Measurements from ENCODE around the gene SPATA6. TPM values are rescaled to one million over a fixed set of nuclear protein-coding genes. Genes with fewer than 3 reads are reported as not detected.

The SPATA6 gene
- total and polyA plus RNA-seq, 2 of the 13 experiments (the other 11 are each of a cell fraction or from before 2014, with no cell fraction given) = 0.81 to 3.3 TPM

DNA sequence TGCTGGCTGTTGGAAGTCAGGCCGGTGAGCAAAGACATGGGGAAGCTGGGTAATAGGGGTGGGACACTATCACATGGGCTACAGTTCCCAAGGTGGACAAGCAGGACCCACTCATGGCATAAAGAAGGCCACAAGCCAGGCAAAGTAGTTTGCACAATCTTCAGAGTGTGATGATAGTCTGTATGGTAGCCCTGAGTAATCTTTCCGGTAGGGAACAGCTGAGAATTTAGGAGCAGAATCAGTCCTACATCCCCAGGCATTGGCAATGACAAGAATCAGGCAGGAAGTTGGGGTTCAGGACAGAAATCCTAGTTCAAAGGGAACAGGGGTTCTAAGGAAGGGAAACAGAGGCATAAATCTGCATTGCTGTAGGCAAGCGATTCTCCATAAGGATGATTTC is 23.9 kb upstream of the SPATA6 start (continued):
- TF ChIP-seq, protein P1, sequence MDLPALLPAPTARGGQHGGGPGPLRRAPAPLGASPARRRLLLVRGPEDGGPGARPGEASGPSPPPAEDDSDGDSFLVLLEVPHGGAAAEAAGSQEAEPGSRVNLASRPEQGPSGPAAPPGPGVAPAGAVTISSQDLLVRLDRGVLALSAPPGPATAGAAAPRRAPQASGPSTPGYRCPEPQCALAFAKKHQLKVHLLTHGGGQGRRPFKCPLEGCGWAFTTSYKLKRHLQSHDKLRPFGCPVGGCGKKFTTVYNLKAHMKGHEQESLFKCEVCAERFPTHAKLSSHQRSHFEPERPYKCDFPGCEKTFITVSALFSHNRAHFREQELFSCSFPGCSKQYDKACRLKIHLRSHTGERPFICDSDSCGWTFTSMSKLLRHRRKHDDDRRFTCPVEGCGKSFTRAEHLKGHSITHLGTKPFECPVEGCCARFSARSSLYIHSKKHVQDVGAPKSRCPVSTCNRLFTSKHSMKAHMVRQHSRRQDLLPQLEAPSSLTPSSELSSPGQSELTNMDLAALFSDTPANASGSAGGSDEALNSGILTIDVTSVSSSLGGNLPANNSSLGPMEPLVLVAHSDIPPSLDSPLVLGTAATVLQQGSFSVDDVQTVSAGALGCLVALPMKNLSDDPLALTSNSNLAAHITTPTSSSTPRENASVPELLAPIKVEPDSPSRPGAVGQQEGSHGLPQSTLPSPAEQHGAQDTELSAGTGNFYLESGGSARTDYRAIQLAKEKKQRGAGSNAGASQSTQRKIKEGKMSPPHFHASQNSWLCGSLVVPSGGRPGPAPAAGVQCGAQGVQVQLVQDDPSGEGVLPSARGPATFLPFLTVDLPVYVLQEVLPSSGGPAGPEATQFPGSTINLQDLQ (CRISPR knock-in tag; IDR thresholded peaks at IDR 0.05) = no peak
- TF ChIP-seq SUZ12 (IDR thresholded peaks at IDR 0.05; ENCODE audit: low read depth, low read length) = no peak
- no peak for TF ChIP-seq ARHGAP35 (CRISPR knock-in tag; IDR thresholded peaks at IDR 0.05; ENCODE audit: borderline replicate concordance)
- TF ChIP-seq ZFP1 (CRISPR knock-in tag; IDR thresholded peaks at IDR 0.05) = no peak
- TF ChIP-seq, protein P2, sequence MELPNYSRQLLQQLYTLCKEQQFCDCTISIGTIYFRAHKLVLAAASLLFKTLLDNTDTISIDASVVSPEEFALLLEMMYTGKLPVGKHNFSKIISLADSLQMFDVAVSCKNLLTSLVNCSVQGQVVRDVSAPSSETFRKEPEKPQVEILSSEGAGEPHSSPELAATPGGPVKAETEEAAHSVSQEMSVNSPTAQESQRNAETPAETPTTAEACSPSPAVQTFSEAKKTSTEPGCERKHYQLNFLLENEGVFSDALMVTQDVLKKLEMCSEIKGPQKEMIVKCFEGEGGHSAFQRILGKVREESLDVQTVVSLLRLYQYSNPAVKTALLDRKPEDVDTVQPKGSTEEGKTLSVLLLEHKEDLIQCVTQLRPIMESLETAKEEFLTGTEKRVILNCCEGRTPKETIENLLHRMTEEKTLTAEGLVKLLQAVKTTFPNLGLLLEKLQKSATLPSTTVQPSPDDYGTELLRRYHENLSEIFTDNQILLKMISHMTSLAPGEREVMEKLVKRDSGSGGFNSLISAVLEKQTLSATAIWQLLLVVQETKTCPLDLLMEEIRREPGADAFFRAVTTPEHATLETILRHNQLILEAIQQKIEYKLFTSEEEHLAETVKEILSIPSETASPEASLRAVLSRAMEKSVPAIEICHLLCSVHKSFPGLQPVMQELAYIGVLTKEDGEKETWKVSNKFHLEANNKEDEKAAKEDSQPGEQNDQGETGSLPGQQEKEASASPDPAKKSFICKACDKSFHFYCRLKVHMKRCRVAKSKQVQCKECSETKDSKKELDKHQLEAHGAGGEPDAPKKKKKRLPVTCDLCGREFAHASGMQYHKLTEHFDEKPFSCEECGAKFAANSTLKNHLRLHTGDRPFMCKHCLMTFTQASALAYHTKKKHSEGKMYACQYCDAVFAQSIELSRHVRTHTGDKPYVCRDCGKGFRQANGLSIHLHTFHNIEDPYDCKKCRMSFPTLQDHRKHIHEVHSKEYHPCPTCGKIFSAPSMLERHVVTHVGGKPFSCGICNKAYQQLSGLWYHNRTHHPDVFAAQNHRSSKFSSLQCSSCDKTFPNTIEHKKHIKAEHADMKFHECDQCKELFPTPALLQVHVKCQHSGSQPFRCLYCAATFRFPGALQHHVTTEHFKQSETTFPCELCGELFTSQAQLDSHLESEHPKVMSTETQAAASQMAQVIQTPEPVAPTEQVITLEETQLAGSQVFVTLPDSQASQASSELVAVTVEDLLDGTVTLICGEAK (IDR thresholded peaks at IDR 0.05) = no peak
- TF ChIP-seq, protein P2 (CRISPR knock-in tag; IDR thresholded peaks at IDR 0.05) = no peak
- TF ChIP-seq KLF13 (CRISPR knock-in tag; IDR thresholded peaks at IDR 0.05) = no peak
- TF ChIP-seq ZNF124 (CRISPR knock-in tag; IDR thresholded peaks at IDR 0.05) = no peak
- TF ChIP-seq TMF1 (CRISPR knock-in tag; IDR thresholded peaks at IDR 0.05; ENCODE audit: low read depth) = no peak

Measured in HepG2 (cell line).